ENCODE measurements around the gene ZNF230.
A peak's percentile ranks its signal among the peaks of the same experiment; 100 is the strongest.

Gene ZNF230

GRCh38 chr19:44050740-44051649 is 48.2 kb downstream of the ZNF230 start:
- no peak for DNase-seq

GRCh38 chr19:44051650-44052402 is 49.1 kb downstream of the ZNF230 start, which contains the start of gene ZNF223:
ZNF223 (plus strand) TSS chr19:44052036; CDS start chr19:44055177, 3,141 bp downstream.
- DNase-seq, result peak; percentile 98

- DNase-seq, result no peak
These were observed 53.1 kb downstream of the ZNF230 start for GRCh38 chr19:44055870-44056269.

GRCh38 chr19:44059229-44059628 is 56.5 kb downstream of the ZNF230 start:
- no peak for DNase-seq

GRCh38 chr19:44061038-44061437 is 58.3 kb downstream of the ZNF230 start:
- no peak for DNase-seq
